LNCAP (cell line): ENCODE data around the gene CDC14A.

Experiments
- TF ChIP-seq, protein P1 (sequence below): fragments of 450-650 bp; IDR thresholded peaks from 2 replicates; pipeline ENCODE4 v1.5.1; 2017; ENCODE audit warnings: mild to moderate bottlenecking

The CDC14A gene

DNA sequence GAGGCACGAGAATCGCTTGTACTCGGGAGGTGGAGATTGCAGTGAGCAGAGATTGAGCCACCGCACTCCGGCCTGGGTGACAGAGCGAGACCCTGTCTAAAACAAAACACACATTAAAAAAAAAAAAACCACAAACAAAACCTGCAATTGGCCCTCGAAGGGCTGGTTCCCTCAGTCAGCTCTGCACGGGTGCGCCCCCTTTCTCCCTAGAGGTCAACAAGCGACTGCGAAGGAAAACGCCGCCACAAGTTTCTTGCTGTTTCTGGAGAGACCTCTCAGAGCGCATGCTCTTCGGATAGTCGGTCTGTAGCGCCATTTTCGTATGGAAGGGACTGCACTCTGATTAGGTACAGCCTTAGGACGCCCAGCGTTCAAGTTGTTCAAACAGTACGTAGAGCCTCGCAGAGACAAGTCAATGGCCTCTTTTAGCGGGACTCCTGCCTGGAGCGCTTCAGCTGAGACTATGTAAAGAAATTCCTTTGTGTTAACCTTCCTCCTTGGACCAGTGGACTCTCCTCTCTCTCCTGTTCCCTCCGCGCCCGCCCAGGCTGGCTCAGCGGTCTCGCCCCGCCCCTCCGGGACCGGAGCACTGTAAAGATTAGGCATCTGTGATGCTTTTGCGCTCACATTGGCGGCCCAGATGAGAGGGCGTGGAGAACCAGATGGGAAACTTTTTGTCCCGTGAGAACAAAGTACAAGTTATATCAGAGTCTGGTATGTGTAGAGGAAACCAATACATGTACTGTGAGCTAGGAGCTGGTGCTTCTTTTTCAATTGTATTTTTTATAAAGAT is 1.0 kb upstream of the CDC14A start:
- TF ChIP-seq, protein P1, sequence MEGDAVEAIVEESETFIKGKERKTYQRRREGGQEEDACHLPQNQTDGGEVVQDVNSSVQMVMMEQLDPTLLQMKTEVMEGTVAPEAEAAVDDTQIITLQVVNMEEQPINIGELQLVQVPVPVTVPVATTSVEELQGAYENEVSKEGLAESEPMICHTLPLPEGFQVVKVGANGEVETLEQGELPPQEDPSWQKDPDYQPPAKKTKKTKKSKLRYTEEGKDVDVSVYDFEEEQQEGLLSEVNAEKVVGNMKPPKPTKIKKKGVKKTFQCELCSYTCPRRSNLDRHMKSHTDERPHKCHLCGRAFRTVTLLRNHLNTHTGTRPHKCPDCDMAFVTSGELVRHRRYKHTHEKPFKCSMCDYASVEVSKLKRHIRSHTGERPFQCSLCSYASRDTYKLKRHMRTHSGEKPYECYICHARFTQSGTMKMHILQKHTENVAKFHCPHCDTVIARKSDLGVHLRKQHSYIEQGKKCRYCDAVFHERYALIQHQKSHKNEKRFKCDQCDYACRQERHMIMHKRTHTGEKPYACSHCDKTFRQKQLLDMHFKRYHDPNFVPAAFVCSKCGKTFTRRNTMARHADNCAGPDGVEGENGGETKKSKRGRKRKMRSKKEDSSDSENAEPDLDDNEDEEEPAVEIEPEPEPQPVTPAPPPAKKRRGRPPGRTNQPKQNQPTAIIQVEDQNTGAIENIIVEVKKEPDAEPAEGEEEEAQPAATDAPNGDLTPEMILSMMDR: peak; percentile 19; the same call in 1 of the 2 replicates

DNA sequence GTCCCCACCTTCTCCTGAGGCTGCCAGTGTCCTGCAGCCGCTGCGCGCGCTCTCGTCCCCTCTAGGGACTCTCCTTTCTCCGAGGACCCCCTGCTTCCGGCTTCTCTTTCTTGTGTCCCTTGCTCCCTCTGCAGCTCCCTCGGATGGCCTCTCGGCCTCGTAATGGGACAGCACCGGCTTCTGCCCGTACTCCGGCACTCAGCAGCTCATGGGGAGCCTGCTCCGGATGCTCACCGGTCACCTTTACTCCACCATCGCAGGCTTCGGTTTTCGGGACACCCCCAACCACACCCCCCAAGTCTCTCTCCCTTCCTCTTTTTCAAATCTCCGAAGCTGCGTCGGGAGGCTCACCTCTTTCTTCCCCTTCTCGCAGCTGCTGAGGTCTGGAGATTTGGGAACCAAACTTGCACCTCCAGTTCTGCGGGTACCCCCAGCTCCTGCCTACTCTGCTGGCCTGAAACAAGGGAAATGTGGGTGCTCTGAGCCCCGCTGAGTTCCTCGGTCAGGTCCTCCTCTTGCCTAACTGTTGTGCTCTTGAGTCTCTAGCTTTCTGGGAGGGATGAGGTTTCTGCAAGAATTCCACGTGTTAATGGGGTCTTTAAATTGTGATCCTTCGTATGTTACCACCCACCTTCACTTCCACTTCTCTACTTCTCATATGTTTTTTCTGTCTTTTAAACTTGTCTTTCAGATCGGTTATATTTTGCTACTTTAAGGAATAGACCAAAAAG is 930 bp downstream of the CDC14A start:
- TF ChIP-seq, protein P1: no peak

DNA sequence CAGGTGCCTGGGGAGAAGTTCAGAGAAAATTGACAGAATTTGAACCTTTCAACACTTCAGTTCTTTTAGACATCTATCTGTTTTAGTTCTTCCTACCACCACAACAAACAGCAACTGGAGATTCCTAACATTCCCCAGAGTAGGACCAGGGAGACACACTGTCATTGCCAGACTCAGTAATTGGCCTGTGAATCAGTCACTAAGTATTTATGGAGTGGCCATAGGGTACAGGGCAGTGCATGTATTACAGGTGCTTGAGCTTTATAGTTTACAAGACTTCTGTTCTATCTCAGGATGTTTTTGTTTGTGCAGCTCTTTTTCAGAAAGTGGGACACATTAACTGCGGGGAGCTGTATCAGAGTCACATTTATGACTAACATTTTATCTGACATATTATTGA is 1.7 kb downstream of the CDC14A start:
- TF ChIP-seq, protein P1: no peak

DNA sequence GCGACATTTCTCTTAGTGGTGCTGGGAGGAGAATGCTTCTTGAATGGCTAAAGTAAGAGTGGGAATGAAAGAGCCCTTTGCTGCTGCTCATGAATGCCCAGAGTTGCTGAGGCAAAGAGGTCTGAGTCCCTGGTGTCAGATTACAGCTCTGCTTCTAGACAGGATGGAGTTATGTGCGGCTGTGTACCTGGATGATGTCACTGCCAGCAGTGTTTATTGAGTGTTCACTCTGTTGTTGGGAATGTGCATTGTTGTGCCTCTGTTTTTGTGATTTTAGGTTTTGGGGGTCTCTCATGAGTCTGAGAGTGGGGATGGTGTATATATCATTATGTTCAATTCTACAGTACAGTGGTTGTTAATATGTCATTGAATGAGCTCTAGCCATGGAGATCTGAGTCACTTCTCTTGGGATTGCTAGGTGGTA is 2.7 kb downstream of the CDC14A start:
- TF ChIP-seq, protein P1: no peak

DNA sequence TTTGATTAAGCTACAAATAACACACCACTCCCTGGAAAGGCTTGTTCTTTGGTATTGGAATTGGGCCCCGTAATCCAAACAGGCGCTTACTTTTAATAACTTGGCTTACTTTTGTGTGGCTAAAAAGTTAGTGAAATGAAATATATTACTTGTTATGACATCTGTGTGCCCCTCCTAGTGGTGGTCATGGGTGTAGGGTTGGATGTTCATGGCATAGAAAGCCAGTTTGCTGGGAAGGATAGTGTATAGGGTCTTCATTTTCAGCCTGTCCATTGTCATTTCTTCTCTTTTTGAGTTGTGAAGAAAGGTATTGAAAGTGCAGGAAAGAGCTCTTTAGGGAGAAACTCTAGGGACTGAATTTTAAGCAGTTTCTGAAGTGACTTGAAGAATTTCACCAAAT is 5.9 kb downstream of the CDC14A start:
- TF ChIP-seq, protein P1: no peak

DNA sequence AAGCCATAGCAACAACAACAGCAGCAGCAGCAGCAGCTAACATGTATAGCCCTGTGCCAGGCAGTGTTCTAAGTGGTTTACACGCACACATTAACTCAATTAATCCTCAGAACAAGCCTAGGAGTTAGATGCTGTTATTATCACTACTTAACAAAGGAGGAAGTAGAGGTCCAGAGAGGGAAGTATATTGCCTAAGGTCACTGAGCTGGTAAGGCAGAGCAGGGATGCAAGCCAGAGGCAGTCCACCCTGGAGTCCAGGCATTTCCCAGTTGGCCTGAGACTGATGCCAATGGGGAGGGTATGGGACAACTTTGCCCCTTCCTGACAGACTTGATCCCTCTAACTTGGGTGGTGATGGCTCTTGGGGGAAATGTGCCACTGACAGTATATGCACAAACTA is 6.8 kb downstream of the CDC14A start:
- TF ChIP-seq, protein P1: no peak

DNA sequence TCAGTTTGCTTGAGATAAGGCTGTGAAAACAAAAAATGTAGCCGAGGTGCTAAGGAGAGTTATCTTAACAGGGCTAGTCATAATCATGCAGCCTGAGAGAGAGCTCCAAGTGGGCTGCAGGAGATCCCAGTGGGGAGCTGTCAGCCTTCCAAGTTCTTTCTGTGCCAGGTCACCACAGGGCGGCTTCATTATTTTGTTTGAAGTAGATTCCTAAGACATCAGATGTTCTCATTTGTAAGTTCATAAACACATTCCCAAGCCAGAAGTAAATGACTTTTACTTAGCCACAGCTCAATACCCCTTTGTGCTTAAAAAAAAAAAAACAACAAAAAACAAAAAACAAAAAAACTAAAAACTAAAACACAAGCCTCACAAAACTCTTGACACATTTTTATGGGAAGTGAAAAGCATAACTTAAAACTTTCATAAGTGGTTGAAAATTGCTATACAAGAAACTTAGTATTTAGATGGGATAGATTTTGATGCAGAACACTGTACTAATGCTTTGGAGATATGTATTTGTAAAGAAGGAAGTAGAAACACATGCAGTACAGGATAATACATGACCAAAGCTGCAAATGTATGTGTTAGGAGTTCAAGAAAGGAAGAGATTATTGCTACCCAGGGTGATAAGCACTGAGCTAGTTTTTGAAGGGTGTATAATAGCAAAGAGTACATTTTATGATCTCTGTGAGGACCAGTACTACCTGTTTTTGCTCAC is 8.6 kb downstream of the CDC14A start:
- TF ChIP-seq, protein P1: no peak
